ENCODE measurements around the gene CHMP6. TPM values are rescaled to one million over a fixed set of nuclear protein-coding genes. Genes with fewer than 3 reads are reported as not detected.
A peak's percentile ranks its signal among the peaks of the same experiment; 100 is the strongest.

CHMP6 gene
- total and polyA plus RNA-seq, 9 of the 15 experiments (the other 6 are each of a cell fraction or from before 2014, with no cell fraction given) = 0.25 to 30.4 (median 13.4) TPM

DNA sequence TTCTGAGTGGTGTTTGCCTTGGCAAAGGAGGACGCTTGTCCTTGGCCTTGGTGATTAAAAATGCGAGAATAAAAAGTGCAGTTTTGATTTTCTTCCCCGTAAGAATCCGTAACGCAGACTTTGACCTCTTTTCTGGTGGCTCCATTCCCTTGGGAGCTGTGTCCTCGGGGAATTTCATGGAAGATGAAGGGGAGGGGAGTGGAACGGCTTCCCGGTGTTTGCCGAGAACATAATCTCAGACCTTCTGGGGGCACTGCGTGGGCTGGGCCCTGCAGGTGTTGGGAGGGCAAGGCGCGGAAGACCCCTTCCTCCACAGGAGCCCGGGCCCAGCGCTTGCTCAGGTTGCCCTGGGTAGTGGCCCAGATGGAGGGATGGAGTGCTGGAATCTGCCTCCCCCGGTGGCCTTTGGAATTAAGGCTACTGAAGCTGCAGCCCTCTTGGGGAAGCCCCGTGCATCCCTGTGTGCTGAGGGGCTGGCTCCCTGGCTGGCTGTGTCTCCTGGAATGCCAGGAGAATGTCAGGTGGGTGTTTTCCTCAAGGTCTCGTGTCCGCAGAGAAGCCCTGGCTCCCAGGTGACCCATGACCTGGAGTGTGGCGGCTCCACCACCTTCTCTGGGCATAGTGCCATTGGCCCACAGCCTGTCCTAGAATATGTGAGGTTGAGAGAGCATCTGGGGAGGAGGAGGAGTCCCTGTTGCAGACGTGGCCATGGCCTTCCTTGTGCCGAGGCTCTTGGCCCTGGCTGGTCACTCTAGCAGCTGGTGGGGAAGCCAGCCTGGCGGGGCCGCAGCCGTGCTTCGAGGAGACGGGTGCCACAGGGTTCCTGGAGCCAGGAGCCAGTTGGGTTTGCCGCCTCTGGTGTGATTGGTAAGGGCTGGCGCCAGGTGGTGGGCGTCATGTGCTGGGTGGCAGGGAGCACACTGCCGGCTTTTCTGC lies 46.4 kb downstream of the CHMP6 start:
- Histone ChIP-seq H3K27ac (ENCODE audit: extremely low read depth, low read depth, low read length) (no peak overlapping the region), H3K9ac (ENCODE audit: insufficient read depth in 1 of 2, low read depth in 2 of 2, low read length in 2 of 2) (peak overlapping the region in 1 of 2 experiments; percentile 65; a peak in 1 of 4 replicates), H2AFZ (ENCODE audit: low read depth, low read length) (no peak overlapping the region), H3K4me3 (no peak overlapping the region), H3K9me1 (ENCODE audit: control insufficient read depth, insufficient read depth, low read length) (peaks cover 5% of the 10 kb centered on the region), H3K79me2 (ENCODE audit: control insufficient read depth, insufficient read depth, low read length) (peaks cover 81% of the 10 kb centered on the region), H3K4me1 (replicated peaks in 1 of 2; ENCODE audit: control insufficient read depth in 2 of 2, insufficient read depth in 2 of 2, low read length in 2 of 2) (peaks cover 28 to 75% of the 10 kb centered on the region in 2 experiments), H4K20me1 (replicated peaks; ENCODE audit: control insufficient read depth, insufficient read depth, low read length) (peaks cover 40% of the 10 kb centered on the region), H3K27me3 (ENCODE audit: control insufficient read depth in 2 of 2, insufficient read depth in 2 of 2, low read length in 2 of 2) (no peaks in the 10 kb centered on the region), H3K4me2 (ENCODE audit: insufficient read depth, low read length) (no peak overlapping the region), H3K9me3 (replicated peaks; ENCODE audit: control insufficient read depth, insufficient read depth, low read depth, low read length) (no peaks in the 10 kb centered on the region), H3K36me3 (ENCODE audit: control insufficient read depth, insufficient read depth, low read length) (peaks cover 33% of the 10 kb centered on the region; the same call in 2 of the 3 replicates)
- TF ChIP-seq RBFOX2 (IDR thresholded peaks at IDR 0.05; ENCODE audit: low read depth, low read length) = peak; percentile 38; the same call in 1 of the 2 replicates
- no peak for TF ChIP-seq SAFB2 (IDR thresholded peaks at IDR 0.05; ENCODE audit: borderline replicate concordance, low read depth, low read length, severe bottlenecking)
- FAIRE-seq (no peak), ATAC-seq (no peak), DNase-seq (ENCODE audit: extremely low read depth in 1 of 4, low spot score in 3 of 4) (no peak)
- intact Hi-C loops (cut with micrococcal nuclease) (no loop called here), in situ Hi-C loops (cut with MboI) (no loop called here)
- 94% methylated on average over 27 of the region's 30 CpGs for WGBS (ENCODE audit: insufficient coverage, low coverage, missing lambda C conversion rate)
- BruUV-seq (replicated peaks) = no TSS peak
- POLR2A ChIA-PET = interaction anchor here (1.1 kb wide), 1 partner anchor 53 kb away, joined by 3 read pairs; no protein-coding TSS in a partner anchor
- CTCF ChIA-PET (ENCODE audit: low intra/inter-chr PET ratio) = no interaction called here

DNA sequence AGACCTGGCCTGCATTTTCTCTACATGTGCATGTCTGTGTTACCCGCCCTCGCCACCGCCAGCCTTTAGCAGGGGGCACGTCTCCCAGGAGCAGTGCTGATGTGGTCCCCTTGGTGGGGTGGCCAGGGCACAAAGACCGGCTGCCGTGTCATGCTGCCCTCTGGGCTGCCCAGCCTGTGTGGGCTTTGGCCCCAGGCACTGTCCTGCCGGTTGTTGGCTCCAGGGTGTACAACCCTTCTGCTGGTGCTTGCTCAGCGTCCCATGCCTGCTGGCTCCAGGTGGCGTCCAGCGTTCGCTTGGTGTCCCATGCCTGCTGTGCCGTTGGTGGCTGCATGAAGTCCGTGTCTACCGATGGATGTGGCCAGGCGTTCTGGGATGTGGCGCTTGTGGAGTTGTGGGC lies 47.5 kb downstream of the CHMP6 start:
- POLR2A ChIA-PET = no interaction called here
- Histone ChIP-seq H4K20me1 (replicated peaks; ENCODE audit: control insufficient read depth, insufficient read depth, low read length) (peaks cover 43% of the 10 kb centered on the region), H3K27ac (ENCODE audit: extremely low read depth, low read depth, low read length) (no peak overlapping the region), H3K4me1 (replicated peaks in 1 of 2; ENCODE audit: control insufficient read depth in 2 of 2, insufficient read depth in 2 of 2, low read length in 2 of 2) (peaks cover 20 to 77% of the 10 kb centered on the region in 2 experiments), H2AFZ (ENCODE audit: low read depth, low read length) (no peak overlapping the region), H3K36me3 (ENCODE audit: control insufficient read depth, insufficient read depth, low read length) (peaks cover 39% of the 10 kb centered on the region; the same call in 2 of the 3 replicates), H3K4me2 (ENCODE audit: insufficient read depth, low read length) (no peak overlapping the region), H3K4me3 (no peak overlapping the region), H3K9me3 (replicated peaks; ENCODE audit: control insufficient read depth, insufficient read depth, low read depth, low read length) (no peaks in the 10 kb centered on the region), H3K9ac (ENCODE audit: insufficient read depth in 1 of 2, low read depth in 2 of 2, low read length in 2 of 2) (peak overlapping the region in 1 of 2 experiments; percentile 62; a peak in 2 of 4 replicates), H3K9me1 (ENCODE audit: control insufficient read depth, insufficient read depth, low read length) (peaks cover 7% of the 10 kb centered on the region), H3K27me3 (ENCODE audit: control insufficient read depth in 2 of 2, insufficient read depth in 2 of 2, low read length in 2 of 2) (no peaks in the 10 kb centered on the region), H3K79me2 (ENCODE audit: control insufficient read depth, insufficient read depth, low read length) (peaks cover 89% of the 10 kb centered on the region)
- CTCF ChIA-PET (ENCODE audit: low intra/inter-chr PET ratio) = interaction anchor here (1.6 kb wide), 1 partner anchor 62 kb away, joined by 5 read pairs; no protein-coding TSS in a partner anchor
- FAIRE-seq (no peak), ATAC-seq (no peak), DNase-seq (ENCODE audit: extremely low read depth in 1 of 4, low spot score in 3 of 4) (peak in 1 of 4 experiments; percentile 19)
- intact Hi-C loops (cut with micrococcal nuclease) (no loop called here), in situ Hi-C loops (cut with MboI) (no loop called here)
- WGBS (ENCODE audit: insufficient coverage, low coverage, missing lambda C conversion rate) = 89% methylated on average over 16 of the region's 16 CpGs
- no TSS peak for BruUV-seq (replicated peaks)
- no peak for TF ChIP-seq ZNF12 (CRISPR knock-in tag; IDR thresholded peaks at IDR 0.05)
- TF ChIP-seq, protein P1, sequence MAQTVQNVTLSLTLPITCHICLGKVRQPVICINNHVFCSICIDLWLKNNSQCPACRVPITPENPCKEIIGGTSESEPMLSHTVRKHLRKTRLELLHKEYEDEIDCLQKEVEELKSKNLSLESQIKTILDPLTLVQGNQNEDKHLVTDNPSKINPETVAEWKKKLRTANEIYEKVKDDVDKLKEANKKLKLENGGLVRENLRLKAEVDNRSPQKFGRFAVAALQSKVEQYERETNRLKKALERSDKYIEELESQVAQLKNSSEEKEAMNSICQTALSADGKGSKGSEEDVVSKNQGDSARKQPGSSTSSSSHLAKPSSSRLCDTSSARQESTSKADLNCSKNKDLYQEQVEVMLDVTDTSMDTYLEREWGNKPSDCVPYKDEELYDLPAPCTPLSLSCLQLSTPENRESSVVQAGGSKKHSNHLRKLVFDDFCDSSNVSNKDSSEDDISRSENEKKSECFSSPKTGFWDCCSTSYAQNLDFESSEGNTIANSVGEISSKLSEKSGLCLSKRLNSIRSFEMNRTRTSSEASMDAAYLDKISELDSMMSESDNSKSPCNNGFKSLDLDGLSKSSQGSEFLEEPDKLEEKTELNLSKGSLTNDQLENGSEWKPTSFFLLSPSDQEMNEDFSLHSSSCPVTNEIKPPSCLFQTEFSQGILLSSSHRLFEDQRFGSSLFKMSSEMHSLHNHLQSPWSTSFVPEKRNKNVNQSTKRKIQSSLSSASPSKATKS (CRISPR knock-in tag; IDR thresholded peaks at IDR 0.05) = no peak
- no peak for TF ChIP-seq ZNF165 (CRISPR knock-in tag; IDR thresholded peaks at IDR 0.05; ENCODE audit: borderline replicate concordance)
- TF ChIP-seq, protein P2, sequence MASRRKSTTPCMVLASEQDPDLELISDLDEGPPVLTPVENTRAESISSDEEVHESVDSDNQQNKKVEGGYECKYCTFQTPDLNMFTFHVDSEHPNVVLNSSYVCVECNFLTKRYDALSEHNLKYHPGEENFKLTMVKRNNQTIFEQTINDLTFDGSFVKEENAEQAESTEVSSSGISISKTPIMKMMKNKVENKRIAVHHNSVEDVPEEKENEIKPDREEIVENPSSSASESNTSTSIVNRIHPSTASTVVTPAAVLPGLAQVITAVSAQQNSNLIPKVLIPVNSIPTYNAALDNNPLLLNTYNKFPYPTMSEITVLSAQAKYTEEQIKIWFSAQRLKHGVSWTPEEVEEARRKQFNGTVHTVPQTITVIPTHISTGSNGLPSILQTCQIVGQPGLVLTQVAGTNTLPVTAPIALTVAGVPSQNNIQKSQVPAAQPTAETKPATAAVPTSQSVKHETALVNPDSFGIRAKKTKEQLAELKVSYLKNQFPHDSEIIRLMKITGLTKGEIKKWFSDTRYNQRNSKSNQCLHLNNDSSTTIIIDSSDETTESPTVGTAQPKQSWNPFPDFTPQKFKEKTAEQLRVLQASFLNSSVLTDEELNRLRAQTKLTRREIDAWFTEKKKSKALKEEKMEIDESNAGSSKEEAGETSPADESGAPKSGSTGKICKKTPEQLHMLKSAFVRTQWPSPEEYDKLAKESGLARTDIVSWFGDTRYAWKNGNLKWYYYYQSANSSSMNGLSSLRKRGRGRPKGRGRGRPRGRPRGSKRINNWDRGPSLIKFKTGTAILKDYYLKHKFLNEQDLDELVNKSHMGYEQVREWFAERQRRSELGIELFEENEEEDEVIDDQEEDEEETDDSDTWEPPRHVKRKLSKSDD (conservative IDR thresholded peaks at IDR 0.05; ENCODE audit: low read length) = no peak
- no peak for TF ChIP-seq SOX6 (IDR thresholded peaks at IDR 0.05)
- TF ChIP-seq, protein P3, sequence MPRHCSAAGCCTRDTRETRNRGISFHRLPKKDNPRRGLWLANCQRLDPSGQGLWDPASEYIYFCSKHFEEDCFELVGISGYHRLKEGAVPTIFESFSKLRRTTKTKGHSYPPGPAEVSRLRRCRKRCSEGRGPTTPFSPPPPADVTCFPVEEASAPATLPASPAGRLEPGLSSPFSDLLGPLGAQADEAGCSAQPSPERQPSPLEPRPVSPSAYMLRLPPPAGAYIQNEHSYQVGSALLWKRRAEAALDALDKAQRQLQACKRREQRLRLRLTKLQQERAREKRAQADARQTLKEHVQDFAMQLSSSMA (CRISPR knock-in tag; IDR thresholded peaks at IDR 0.05) = no peak
